ENCODE results near the gene BORCS5.
A peak's percentile ranks its signal among the peaks of the same experiment; 100 is the strongest.

Gene BORCS5

DNA sequence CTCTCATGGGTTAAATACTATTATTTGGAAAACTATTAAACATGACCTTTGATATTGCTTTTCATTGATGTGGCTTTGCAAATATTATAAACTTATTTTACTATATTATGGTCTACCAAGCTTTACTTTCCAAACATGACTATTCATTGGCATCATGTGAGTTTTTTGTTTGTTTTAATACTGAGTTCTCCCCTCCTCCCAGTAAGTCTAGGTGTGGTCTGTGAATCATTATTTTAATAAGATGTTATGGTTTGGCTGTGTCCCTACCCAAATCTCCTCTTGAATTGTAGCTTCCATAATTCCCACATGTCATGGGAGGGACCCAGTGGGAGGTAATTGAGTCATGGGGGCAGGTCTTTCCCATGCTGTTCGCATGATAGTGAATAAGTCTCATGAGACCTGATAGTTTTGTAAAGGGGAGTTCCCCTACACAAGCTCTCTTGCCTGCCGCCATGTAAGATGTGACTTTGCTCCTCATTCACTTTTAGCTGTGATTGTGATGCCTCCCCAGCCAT is 80.0 kb downstream of the BORCS5 start:
- DNase-seq = no peak

DNA sequence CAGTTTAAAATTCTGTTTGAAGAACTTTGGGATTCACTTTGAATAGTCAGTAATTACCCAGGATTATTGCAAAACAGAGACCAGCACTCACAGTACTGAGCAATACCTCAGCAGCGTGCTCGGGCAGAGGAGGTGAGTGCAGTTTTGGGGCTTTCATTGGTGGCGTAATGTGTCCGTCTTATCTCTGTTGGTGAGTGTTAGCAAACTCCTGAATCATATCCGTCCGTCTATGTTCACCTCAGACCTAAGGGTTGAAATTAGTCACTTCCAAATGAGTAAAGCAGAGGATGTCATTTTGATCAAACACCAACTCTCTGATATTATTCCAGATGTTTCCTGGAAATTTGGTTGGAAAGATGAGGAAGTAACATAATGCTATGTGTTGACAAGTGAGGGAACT is 82.8 kb downstream of the BORCS5 start:
- DNase-seq = peak; percentile 65

DNA sequence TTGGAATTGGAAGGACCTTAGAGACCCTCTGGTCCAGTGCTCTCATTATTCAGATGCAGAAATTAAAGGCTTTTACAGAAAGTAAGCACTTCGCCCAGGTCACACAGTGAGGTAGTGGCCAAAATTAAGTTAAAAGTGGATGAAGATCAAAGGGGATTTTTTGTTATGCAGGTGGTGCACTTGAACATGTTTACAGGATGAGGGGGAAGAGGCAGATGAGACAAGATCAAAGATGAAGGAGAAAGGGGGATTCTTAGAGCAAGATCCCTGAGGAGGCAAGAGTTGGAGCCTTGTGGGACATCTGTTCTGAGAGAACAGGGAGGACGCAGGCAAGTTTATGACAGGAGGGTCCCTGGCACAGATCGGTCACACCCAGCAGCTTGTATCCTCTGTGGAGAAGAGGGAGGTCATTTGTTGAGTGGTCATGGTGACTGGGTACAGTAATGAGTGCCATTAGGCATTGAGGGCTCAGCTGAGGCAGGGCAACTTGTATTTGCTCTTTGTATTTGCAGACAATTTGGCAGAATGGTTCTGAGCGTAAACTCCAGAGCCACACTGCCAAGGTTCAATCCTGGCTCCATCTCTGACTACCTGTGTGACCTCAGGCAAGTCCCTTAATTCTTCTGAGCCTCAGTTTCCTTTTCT is 84.0 kb downstream of the BORCS5 start:
- DNase-seq = no peak

DNA sequence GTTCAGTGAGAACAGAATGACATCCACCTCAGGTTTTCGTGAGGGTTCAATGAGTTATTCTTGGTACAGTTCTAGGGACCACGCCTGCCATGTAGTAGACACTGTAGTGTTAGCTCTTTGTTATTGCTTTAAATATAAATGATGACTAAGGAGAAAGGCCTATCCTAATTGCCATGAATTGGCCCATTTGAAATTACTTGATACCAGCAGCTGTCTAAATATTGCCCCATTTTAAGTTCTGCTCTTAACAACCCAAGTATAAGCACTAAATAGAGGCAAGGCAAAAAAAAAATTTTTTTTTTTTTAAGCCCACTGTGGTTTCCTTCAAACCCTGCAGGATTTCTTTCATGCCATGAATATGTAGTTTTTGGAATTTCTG is 84.5 kb downstream of the BORCS5 start:
- DNase-seq = no peak

DNA sequence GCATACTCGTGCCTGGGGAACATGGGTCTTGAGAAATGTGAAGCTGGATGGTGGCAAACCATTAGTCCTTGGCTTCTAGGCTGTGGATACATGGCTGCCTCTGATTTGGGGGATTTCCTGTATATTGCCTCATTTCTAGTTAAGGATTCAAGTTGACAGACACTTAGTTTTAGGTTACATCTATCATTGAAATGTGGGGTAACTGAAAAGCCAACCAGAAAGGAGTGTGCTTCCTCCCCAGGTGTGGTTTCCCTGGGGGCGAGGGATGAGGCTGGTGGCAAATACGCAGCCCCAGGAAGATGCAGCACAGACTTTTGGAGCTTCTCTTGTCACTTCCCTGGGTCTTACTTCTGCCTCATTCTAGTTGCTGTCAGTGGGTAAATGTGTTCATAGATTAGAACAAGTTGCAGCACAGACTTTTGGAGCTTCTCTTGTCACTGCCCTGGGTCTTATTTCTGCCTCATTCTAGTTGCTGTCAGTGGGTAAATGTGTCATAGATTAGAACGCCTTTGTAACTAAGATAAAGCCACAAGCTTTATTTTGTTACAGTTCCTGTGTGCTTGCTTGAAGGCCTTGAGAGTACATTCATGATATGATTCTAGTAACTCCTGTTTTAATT is 85.1 kb downstream of the BORCS5 start:
- peak; percentile 83 for DNase-seq

DNA sequence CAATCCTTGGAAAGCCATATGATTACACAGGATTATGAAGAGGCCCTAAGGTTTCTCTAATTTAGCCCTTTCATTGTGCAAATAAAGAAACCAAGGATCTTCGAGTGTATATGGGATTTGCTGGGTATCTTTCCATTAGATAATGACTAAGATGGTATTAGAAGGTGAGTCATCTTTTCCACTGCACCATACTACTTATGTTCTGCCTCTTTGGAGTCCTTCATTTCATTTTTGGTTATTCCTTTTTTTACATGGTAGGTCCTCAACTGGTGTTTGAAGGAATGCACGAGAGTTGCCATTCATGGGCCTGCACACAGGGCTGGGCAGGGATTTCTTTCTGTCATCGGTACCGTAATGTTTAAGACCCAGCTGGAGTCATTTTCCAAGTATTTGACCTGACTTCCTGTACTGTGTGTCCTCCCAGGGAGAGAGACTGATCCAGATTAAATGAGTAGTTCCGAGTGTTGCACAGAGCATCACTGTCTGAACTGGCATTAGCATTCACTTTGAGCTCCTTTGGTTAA is 85.7 kb downstream of the BORCS5 start:
- no peak for DNase-seq

DNA sequence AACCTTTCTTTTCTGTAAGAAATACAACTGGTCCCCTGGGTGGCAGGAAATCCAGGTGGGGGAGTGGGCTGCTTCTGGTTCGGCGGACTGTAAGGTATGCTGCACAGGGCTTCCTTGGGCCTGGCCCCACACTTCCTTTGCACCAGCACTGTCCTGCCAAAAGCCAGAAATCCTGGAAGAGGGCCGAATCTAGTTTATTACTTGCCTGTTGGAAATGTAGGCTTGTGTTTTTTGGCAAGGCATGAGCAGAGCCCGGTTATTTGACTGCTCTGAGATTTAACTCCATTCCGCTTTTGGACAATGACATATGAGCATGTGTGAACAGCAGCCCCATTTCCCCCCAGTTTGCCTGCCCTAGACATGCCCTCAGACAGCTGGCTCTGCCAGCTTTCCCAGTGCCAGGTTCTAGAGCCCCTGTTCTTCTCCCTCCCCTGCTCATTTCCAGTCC is 86.6 kb downstream of the BORCS5 start:
- no peak for DNase-seq

DNA sequence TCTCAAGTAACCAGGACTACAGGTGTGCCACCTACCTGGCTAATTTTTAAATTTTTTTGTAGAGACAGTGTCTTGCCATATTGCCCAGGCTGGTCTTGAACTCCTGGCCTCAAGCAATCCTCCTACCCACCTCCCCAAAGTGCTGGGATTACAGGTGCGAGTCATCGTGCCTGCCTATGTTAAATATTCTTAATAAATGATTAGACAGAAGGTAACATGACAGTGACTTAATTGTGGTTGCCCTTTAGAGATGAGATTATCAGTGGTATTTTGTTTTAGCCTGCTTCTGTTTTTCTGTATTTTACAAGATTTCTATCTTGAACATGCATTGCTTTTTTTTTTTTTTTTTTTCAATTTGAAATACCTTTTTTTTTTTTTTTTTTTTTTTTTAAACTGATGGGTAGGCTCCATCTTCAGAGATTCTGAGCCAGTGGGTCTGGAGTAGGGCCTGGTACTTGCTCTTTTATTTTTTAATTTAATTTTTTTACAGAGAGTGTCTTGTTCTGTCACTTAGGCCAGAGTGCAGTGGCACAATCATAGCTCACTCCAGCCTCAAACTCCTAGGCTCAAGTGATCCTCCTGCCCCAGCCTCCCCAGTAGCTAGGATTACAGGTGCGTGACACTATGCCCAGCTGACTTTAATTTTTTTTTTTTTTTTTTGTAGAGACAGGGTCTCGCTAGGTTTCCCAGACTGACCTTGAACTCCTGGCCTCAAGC is 88.4 kb downstream of the BORCS5 start:
- DNase-seq = no peak

DNA sequence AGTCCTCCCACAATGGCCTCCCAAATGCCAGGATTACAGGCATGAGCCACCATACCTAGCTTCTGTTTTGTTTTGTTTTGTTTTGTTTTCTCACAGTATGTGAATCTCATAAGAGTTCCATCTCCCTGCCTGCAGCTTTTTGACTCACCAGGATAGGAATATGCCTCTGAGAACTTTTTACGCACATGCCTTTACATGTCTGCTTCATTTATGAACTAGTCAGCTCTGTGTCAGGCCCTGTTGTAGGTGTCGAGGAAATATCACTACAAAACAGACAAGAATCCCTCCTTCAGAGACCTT is 89.0 kb downstream of the BORCS5 start:
- no peak for DNase-seq

DNA sequence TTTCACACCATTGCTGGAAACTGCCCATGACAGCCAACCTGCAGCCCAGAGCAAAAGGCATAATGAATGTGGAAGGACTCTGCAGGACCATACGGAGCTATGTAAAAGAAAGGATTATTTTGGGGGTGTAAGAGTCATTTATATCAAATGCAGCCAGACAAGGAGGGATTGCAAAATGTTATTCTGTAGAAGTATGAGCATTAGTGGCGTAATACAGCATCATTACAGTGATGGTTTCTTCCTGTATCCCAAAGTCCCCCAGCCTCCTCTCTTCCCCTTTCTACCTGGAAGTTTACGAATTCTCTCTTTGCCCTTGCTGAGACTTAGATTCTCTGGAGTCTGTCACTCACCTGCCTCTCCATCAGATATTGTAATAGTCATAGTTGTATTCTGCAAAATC is 89.9 kb downstream of the BORCS5 start:
- DNase-seq = no peak

DNA sequence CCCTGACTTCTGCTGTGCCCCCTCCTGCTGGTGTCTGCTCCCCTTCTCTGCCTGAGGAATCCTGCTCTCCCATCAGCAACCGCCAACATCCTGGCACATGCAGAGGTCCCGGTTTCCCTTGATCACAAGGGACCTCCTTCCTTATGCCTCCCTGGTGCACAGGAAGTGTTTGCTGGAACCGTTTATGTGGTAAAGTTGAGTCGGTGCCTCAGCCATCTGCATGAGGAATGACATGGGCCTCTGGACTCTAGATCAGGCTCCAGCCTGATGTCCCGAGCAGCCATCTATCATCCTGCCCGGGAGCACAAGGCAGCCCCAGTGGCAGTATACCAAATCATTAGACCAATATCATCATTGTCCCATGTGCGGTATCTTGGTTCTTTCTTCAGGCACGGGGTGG is 90.4 kb downstream of the BORCS5 start:
- DNase-seq = no peak

DNA sequence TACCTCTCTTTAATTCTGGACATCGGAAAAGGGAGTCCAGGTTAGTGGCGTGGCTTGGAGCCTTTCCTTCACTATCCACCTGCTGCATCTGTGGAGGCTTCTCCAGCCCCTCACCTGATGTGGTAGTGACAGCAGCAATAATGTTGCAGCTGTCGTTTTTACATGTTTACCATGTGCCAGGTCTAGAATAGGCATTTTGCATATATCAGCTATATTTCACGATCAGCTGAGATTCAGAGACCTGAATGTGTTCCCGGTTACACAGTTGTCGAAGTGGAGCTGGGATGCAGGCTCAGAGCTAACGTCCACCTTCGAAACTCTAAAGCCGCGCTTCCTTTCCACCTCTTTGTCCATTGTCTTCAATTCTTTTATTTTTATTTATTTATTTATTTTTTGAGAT is 91.0 kb downstream of the BORCS5 start:
- no peak for DNase-seq

DNA sequence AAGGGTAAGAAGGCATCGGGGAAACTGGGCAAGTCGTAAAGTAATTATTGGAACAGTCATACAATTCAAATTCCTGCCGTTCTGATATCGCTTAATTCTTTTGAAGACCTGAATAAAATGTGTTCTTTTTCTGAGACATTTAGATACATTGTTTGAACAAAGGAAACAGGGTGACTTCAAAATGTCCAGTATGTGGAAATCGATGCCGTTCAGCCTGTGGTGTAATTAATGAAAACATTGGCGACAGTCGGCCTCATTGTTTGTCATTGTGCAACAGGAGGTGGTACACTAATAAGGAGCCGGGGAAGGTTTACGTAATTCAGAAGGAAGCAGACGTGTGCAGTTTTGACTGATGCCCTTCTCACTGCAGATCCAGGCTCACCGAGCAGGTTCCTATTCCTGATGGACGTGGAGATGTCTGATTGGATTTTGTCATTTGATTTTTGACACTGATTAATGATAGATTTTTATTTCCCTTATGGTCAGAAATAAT is 92.7 kb downstream of the BORCS5 start:
- DNase-seq = no peak

DNA sequence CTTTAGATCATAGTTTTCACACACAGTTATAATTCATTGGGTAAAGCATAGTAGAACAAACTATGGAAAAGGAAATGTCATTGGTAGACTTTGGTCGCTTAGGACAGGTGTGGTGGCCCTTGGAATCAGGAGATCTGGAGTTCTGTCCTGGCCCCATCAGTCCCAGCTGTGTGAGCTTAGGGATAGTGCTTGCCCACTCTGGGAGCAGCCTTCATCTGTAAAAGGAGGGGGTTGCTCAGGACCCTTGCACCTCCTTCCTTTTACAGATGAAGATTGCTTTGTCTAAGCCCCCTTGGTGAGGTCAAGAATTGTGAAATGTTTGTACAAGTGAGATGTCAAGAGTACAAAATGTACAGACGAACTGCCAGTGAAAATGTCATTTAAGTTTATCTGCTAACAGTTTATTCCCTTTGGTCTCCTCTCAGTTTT is 93.2 kb downstream of the BORCS5 start:
- no peak for DNase-seq

DNA sequence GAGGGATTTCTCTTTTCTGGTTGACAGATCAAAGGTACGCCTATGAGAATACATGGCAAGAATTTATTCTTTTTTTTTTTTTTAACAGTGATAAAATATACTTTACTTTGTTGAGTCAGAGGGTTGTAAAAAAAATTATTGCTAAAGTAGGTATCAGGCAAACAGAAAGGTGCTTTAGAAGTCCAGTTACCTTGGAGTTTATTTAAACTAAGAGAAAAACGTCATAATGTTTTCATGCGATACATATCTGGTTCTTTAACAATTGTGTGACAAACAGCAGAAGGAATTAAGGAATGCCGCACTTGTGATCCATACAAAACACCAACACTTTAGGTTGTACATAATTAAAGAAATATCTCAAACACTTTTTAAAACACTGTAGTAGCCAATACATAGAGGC is 94.2 kb downstream of the BORCS5 start:
- no peak for DNase-seq

DNA sequence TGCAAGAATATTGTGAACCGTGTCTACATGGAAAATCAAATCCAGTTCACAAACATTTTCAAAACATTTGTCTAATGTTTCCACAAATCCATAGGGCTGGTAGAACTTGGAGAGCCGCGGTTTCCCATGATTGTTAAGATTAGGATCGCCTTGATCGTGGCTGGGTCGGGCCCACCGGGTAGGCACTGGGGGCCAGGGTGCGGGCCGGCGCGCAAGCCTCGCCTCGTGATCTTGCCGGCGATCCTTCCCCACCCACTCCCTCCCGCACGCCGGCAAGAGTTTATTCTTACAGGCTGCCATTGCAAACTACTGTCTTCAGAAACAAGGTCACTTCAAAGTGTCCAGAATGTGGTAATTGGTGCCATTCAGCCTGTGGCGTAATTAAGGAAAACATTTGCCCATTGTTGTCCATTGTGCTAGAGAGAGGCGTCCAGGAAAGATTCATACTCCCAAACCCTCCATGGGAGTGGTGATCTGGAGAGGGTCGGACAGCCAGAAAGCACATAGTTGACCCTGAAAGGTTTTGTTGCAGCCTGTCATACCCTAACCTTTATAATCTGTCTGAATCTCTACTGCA is 95.5 kb downstream of the BORCS5 start:
- DNase-seq = no peak

DNA sequence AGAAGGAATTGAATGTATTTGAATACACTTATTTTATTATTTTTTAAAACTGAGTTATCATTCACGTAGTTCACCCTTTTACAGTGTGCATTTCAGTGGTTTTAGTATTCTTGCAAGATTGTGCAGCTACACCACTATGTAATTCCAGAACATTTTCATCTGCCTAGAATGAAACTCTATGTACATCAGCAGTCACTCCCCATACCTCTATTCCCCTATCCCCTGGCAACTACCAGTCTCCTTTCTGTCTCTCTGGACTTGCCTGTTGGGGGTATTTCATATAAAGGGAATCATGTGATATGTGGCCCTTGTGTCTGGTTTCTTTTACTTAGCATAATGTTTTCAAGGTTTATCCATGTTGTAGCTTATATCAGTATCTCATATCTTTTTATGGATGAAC is 96.8 kb downstream of the BORCS5 start:
- no peak for DNase-seq

DNA sequence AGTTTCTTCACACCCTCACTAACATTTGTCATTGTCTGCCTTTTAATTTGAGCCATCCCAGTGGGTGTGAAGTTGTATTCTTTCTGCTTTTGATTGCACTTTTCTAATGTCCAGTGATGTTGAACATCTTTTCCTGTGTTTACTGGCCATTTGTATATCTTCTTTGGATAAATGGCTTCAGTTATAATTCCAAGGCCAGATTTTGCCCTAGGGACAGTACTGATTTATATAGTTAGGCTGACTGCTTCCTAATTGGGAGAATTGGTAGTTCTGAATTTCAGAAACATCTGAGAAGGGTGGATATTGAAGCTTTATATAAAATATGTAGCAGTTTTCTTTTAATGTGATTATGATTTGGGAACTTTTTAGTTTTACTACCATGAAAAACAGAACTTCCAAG is 97.4 kb downstream of the BORCS5 start:
- no peak for DNase-seq

DNA sequence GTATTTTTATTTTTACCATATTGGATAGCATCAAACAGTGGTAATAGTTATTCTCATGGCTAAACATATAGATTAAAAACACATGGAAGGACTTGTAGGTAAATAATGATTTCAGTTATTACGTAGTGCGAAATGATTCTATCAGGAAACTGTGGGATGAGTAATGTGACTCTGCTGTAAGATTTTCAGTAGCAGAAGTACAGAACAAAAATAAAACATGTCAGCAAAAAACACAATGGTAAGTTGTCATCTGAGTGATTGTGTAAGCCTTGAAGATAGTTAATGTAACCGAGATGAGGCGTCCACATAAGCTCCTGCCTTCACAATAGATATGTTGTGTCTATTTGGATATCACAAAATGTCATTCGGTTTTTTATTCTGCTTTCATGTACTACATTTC is 99.8 kb downstream of the BORCS5 start:
- peak; percentile 66 for DNase-seq

DNA sequence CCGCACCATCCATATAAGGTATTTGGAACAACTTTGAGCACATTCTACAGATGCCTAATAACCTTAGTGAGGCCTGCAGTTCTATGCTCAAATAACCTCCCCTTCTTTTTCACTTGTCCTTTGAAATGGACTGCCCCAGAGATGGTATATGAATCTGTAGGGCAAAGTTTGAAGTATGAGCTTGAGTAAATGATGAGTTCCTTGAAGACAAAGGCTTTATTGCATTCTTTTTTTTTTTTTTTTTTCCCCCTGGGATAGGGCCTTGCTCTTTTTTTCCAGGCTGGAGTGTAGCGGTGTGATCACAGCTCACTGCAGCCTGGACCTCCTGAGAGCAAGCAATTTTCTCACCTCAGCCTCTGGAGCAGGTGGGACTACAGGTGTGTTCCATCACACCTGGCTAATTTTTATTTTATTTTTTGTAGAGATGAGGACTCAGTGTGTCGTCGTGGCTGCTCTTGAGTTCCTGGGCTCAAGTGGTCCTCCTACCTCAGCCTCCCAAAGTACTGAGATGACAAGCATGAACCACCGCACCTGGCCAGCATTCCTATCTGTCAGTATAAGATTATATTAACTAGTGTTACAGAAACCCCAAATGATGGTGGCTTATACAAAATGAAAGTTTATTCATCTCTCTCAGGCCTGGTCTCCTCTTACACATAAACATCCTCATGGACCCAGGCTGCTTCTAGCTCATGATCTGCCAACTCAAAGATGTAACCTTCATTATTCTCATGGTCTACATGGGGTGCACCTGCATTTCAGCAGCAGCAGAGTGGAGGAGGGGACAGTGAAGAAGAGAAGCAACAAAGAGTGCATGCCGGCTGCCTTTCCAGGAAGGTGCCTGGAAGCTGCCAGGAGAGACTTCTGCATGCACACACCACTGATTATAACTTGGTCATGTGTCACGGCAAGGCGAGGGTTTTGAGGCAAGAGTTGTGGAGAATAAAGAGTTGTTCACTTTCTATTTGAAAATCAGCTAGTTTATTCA is 104.4 kb downstream of the BORCS5 start:
- DNase-seq = no peak

DNA sequence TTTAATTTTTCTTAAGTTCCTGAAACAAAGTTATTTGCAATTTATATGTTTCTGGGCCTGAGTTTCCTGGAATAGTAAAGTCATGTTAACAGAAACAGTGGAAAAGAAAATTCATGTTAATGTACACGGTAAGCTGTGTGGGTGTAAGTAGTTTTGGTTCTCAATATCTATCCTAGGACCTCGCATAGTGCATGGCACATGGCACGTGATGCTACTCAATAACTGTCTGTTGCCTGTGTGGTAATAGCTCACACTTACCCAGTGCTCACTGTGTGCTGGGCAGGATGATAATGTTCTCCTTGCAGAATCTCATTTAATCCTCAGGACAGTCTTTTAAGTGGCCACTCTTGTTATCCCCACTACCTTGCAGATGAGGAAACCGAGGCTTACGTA is 105.0 kb downstream of the BORCS5 start:
- no peak for DNase-seq

DNA sequence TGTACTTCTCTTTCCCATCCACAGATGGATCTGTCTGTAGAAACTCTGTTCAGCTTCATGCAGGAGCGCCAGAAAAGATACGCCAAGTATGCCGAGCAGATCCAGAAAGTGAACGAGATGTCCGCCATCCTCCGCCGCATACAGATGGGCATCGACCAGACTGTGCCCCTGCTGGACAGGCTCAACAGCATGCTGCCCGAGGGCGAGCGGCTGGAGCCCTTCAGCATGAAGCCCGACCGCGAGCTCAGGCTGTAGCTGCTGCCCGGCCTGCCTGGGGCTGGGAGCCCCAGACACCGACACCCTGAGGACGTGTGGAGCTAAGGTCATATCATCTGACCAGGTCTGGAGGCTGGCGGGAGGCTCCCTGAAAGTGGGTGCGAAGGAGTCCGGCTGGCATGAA is 108.6 kb downstream of the BORCS5 start:
- no peak for DNase-seq

Measured in CD4-positive, alpha-beta T cell treated with Interleukin-21 for 1 hour (primary cell).